ENCODE results near the gene PRUNE1.

The PRUNE1 gene

DNA sequence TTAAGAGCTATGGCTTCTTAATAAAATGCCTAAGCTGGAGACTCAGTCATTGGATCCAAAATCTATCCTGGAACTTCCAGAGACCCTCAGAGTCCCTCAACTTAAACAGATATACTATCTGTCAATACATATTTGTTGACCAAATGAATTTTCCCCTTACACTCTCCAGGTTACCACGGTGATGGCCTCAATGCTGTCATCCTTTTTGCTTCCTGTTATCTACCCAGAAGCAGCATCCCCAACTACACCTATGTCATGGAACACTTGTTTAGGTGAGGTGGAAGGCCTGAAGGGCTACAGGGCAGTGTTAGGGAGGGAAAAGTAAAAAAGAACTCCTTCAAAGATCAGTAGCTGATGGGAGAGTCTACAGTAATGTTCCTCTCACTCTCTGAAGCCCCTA is 34.9 kb downstream of the PRUNE1 start:
- H3K36me3 ChIP-seq (replicated peaks; ENCODE audit: insufficient read depth, low read length) = no peaks in the 10 kb centered on the region
- TF ChIP-seq EZH2 (optimal IDR thresholded peaks at IDR 0.05; ENCODE audit: low read depth, low read length) (no peak), EZH2phosphoT487 (IDR thresholded peaks at IDR 0.05; ENCODE audit: low read length) (no peak)
- TF ChIP-seq, protein P1, sequence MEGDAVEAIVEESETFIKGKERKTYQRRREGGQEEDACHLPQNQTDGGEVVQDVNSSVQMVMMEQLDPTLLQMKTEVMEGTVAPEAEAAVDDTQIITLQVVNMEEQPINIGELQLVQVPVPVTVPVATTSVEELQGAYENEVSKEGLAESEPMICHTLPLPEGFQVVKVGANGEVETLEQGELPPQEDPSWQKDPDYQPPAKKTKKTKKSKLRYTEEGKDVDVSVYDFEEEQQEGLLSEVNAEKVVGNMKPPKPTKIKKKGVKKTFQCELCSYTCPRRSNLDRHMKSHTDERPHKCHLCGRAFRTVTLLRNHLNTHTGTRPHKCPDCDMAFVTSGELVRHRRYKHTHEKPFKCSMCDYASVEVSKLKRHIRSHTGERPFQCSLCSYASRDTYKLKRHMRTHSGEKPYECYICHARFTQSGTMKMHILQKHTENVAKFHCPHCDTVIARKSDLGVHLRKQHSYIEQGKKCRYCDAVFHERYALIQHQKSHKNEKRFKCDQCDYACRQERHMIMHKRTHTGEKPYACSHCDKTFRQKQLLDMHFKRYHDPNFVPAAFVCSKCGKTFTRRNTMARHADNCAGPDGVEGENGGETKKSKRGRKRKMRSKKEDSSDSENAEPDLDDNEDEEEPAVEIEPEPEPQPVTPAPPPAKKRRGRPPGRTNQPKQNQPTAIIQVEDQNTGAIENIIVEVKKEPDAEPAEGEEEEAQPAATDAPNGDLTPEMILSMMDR (IDR thresholded peaks at IDR 0.05; ENCODE audit: low read length) = no peak
- DNase-seq = no peak
- H3K27ac ChIP-seq (ENCODE audit: low read length) = no peak overlapping the region
- no peaks in the 10 kb centered on the region for H3K27me3 ChIP-seq (replicated peaks; ENCODE audit: insufficient read depth, low read length)
- no peaks in the 10 kb centered on the region for H3K4me1 ChIP-seq (ENCODE audit: low read length)
- no peak overlapping the region for H2AFZ ChIP-seq (ENCODE audit: low read length)
- H3K9me2 ChIP-seq (replicated peaks; ENCODE audit: insufficient read depth, low read length) = no peaks in the 10 kb centered on the region
- H3F3A ChIP-seq (ENCODE audit: insufficient read depth, low read length) = 0 out of 2 replicates have a peak, but pooled peaks cover 4% of the 10 kb centered on the region
- no peak overlapping the region for H3K4me2 ChIP-seq (ENCODE audit: low read depth, low read length)
- H3K79me2 ChIP-seq (ENCODE audit: low read length) = no peaks in the 10 kb centered on the region
- no peaks in the 10 kb centered on the region for H3K9me3 ChIP-seq (replicated peaks; ENCODE audit: insufficient read depth, low read length)
- no peak overlapping the region for H3K4me3 ChIP-seq (ENCODE audit: low read length)
- H4K20me1 ChIP-seq (ENCODE audit: insufficient read depth, low read length) = no peaks in the 10 kb centered on the region
- no peak overlapping the region for H3K9ac ChIP-seq (ENCODE audit: low read length)

DNA sequence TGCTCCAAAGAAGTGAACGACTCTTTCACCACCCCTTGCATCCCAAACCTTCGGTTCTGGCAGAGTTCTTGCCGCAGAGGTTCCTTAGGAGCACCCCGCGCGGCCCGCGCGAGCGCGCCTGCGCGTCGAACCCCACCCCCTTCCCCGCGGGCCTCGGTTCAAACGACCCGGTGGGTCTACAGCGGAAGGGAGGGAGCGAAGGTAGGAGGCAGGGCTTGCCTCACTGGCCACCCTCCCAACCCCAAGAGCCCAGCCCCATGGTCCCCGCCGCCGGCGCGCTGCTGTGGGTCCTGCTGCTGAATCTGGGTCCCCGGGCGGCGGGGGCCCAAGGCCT is 39.3 kb downstream of the PRUNE1 start, which contains the start of gene C1orf56:
C1orf56 (plus strand) TSS at position 161 of the 334 bp plus-strand sequence; CDS start at position 258, 97 bp downstream.
- TF ChIP-seq EZH2phosphoT487 (IDR thresholded peaks at IDR 0.05; ENCODE audit: low read length) = no peak
- no peak for TF ChIP-seq EZH2 (optimal IDR thresholded peaks at IDR 0.05; ENCODE audit: low read depth, low read length)
- TF ChIP-seq, protein P1 (IDR thresholded peaks at IDR 0.05; ENCODE audit: low read length) = no peak
- Histone ChIP-seq H2AFZ (ENCODE audit: low read length) (peak within 1 kb of the TSS; percentile 83), H3K27ac (ENCODE audit: low read length) (no peak within 1 kb of the TSS), H3K9me3 (replicated peaks; ENCODE audit: insufficient read depth, low read length) (no peaks in the 10 kb centered on the region), H3K4me2 (ENCODE audit: low read depth, low read length) (peak within 1 kb of the TSS; percentile 99), H4K20me1 (ENCODE audit: insufficient read depth, low read length) (no peaks in the 10 kb centered on the region; the same call in 1 of the 2 replicates), H3K9me2 (replicated peaks; ENCODE audit: insufficient read depth, low read length) (no peaks in the 10 kb centered on the region), H3F3A (ENCODE audit: insufficient read depth, low read length) (peaks cover 13% of the 10 kb centered on the region; the same call in 1 of the 2 replicates), H3K27me3 (replicated peaks; ENCODE audit: insufficient read depth, low read length) (no peaks in the 10 kb centered on the region), H3K9ac (ENCODE audit: low read length) (peak within 1 kb of the TSS; percentile 4; the same call in 1 of the 2 replicates), H3K4me3 (ENCODE audit: low read length) (peak within 1 kb of the TSS; percentile 72), H3K79me2 (ENCODE audit: low read length) (no peaks in the 10 kb centered on the region), H3K36me3 (replicated peaks; ENCODE audit: insufficient read depth, low read length) (no peaks in the 10 kb centered on the region), H3K4me1 (ENCODE audit: low read length) (peaks cover 13% of the 10 kb centered on the region; the same call in 1 of the 2 replicates)
- DNase-seq = peak; percentile 46

DNA sequence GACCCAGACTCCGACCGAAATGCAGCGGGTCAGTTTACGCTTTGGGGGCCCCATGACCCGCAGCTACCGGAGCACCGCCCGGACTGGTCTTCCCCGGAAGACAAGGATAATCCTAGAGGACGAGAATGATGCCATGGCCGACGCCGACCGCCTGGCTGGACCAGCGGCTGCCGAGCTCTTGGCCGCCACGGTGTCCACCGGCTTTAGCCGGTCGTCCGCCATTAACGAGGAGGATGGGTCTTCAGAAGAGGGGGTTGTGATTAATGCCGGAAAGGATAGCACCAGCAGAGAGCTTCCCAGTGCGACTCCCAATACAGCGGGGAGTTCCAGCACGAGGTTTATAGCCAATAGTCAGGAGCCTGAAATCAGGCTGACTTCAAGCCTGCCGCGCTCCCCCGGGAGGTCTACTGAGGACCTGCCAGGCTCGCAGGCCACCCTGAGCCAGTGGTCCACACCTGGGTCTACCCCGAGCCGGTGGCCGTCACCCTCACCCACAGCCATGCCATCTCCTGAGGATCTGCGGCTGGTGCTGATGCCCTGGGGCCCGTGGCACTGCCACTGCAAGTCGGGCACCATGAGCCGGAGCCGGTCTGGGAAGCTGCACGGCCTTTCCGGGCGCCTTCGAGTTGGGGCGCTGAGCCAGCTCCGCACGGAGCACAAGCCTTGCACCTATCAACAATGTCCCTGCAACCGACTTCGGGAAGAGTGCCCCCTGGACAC is 39.8 kb downstream of the PRUNE1 start:
- H2AFZ ChIP-seq (ENCODE audit: low read length) = peak overlapping the region; percentile 83
- H3K27me3 ChIP-seq (replicated peaks; ENCODE audit: insufficient read depth, low read length) = no peaks in the 10 kb centered on the region
- no peaks in the 10 kb centered on the region for H3K9me3 ChIP-seq (replicated peaks; ENCODE audit: insufficient read depth, low read length)
- TF ChIP-seq, protein P1 (IDR thresholded peaks at IDR 0.05; ENCODE audit: low read length) = peak; percentile 54; the same call in 1 of the 2 replicates
- no peak for TF ChIP-seq EZH2 (optimal IDR thresholded peaks at IDR 0.05; ENCODE audit: low read depth, low read length)
- H3K4me2 ChIP-seq (ENCODE audit: low read depth, low read length) = peak overlapping the region; percentile 99
- H3K9ac ChIP-seq (ENCODE audit: low read length) = peak overlapping the region; percentile 4; the same call in 1 of the 2 replicates
- H4K20me1 ChIP-seq (ENCODE audit: insufficient read depth, low read length) = no peaks in the 10 kb centered on the region; the same call in 1 of the 2 replicates
- H3K4me1 ChIP-seq (ENCODE audit: low read length) = peaks cover 13% of the 10 kb centered on the region; the same call in 1 of the 2 replicates
- no peak overlapping the region for H3K27ac ChIP-seq (ENCODE audit: low read length)
- H3K79me2 ChIP-seq (ENCODE audit: low read length) = no peaks in the 10 kb centered on the region
- peak; percentile 39 for DNase-seq
- no peaks in the 10 kb centered on the region for H3K9me2 ChIP-seq (replicated peaks; ENCODE audit: insufficient read depth, low read length)
- H3K4me3 ChIP-seq (ENCODE audit: low read length) = peak overlapping the region; percentile 72
- H3F3A ChIP-seq (ENCODE audit: insufficient read depth, low read length) = peaks cover 13% of the 10 kb centered on the region; the same call in 1 of the 2 replicates
- no peaks in the 10 kb centered on the region for H3K36me3 ChIP-seq (replicated peaks; ENCODE audit: insufficient read depth, low read length)
